Mesendoderm (in vitro differentiated cells): ENCODE data around the gene NPAT.

Source experiments
- DNase-seq: peaks from one replicate; pipeline ENCODE4 v3.0.0; 2013
- H2AK5ac ChIP-seq: 2 replicates; pipeline ENCODE4 v1.6.1; 2013; ENCODE audit warnings: low read length, inconsistent platforms
- H2BK120ac ChIP-seq: 2 replicates; pipeline ENCODE4 v1.6.1; 2013; ENCODE audit warnings: low read depth, mild to moderate bottlenecking, low read length, moderate library complexity, mixed read lengths
- H2BK15ac ChIP-seq: replicated peaks from 2 replicates; pipeline ENCODE4 v1.6.1; 2013; ENCODE audit warnings: low read depth, mild to moderate bottlenecking, moderate library complexity
- H2BK5ac ChIP-seq: 2 replicates; pipeline ENCODE4 v1.6.1; 2013; ENCODE audit warnings: low read length, inconsistent platforms
- H3K18ac ChIP-seq: 2 replicates; pipeline ENCODE4 v1.6.1; 2013; ENCODE audit warnings: mild to moderate bottlenecking, low read length, mixed read lengths
- H3K23ac ChIP-seq: one replicate; pipeline ENCODE4 v1.6.1; 2013; ENCODE audit warnings: low read length
- H3K27ac ChIP-seq: 2 replicates; pipeline ENCODE4 v1.5.1; 2013; ENCODE audit warnings: low read depth, mild to moderate bottlenecking, inconsistent platforms, low read length, moderate library complexity
- H3K27me3 ChIP-seq: 2 replicates; pipeline ENCODE4 v1.6.1; 2013; ENCODE audit warnings: low read length, control low read depth, mild to moderate bottlenecking, inconsistent platforms; ENCODE audit not compliant: insufficient read depth, poor library complexity
- H3K36me3 ChIP-seq: 2 replicates; pipeline ENCODE4 v1.6.1; 2013; ENCODE audit warnings: low read length, inconsistent platforms; ENCODE audit not compliant: control insufficient read depth, insufficient read depth
- H3K4ac ChIP-seq: one replicate; pipeline ENCODE4 v1.6.1; 2013; ENCODE audit warnings: low read depth, mild to moderate bottlenecking, low read length, moderate library complexity
- H3K4me1 ChIP-seq: 2 replicates; pipeline ENCODE4 v1.6.1; 2013; ENCODE audit warnings: low read depth, low read length, inconsistent platforms; ENCODE audit not compliant: control insufficient read depth
- H3K4me2 ChIP-seq: 2 replicates; pipeline ENCODE4 v1.6.1; 2013; ENCODE audit warnings: low read length
- H3K4me3 ChIP-seq: 2 replicates; pipeline ENCODE4 v1.5.1; 2013; ENCODE audit warnings: mild to moderate bottlenecking, low read length
- H3K56ac ChIP-seq: one replicate; pipeline ENCODE4 v1.6.1; 2013; ENCODE audit warnings: low read length
- H3K79me1 ChIP-seq: 2 replicates; pipeline ENCODE4 v1.6.1; 2013; ENCODE audit warnings: low read length, inconsistent platforms
- H3K79me2 ChIP-seq: 2 replicates; pipeline ENCODE4 v1.6.1; 2013; ENCODE audit warnings: mild to moderate bottlenecking, low read length; ENCODE audit not compliant: control insufficient read depth, insufficient read depth
- H3K9ac ChIP-seq: 2 replicates; pipeline ENCODE4 v1.6.1; 2013; ENCODE audit warnings: low read length, inconsistent platforms
- H4K5ac ChIP-seq: one replicate; pipeline ENCODE4 v1.6.1; 2013; ENCODE audit warnings: low read length
- H4K8ac ChIP-seq: one replicate; pipeline ENCODE4 v1.6.1; 2013; ENCODE audit warnings: low read depth, mild to moderate bottlenecking, control low read depth, low read length, moderate library complexity
- WGBS: extraction: QIAGEN DNeasy Blood & Tissue Kit; methylation state at CpG from one replicate; pipeline ENCODE4 v1.1.7; 2013; ENCODE audit warnings: low lambda C conversion rate, missing lambda C conversion rate; ENCODE audit not compliant: insufficient coverage; ENCODE audit errors: extremely low coverage; 5-methylcytosine and 5-hydroxymethylcytosine counted together

NPAT gene

GRCh38 chr11:108242422-108242821, 20.0 kb upstream of the NPAT start:
- no peak overlapping the region for H4K5ac ChIP-seq
- no peak overlapping the region for H3K4me2 ChIP-seq
- no CpG with 5 or more reads among the region's 2 CpGs for WGBS
- no peaks in the 10 kb centered on the region for H3K79me1 ChIP-seq
- H2BK15ac ChIP-seq, result no peak overlapping the region
- H3K23ac ChIP-seq, result no peak overlapping the region
- no peak overlapping the region for H2AK5ac ChIP-seq
- H3K27me3 ChIP-seq, result no peaks in the 10 kb centered on the region
- DNase-seq, result no peak
- no peak overlapping the region for H2BK120ac ChIP-seq
- H3K4ac ChIP-seq, result no peak overlapping the region
- no peaks in the 10 kb centered on the region for H3K36me3 ChIP-seq
- no peak overlapping the region for H3K9ac ChIP-seq
- no peak overlapping the region for H3K27ac ChIP-seq
- H2BK5ac ChIP-seq, result no peak overlapping the region
- no peak overlapping the region for H4K8ac ChIP-seq
- H3K79me2 ChIP-seq, result no peaks in the 10 kb centered on the region
- H3K56ac ChIP-seq, result no peak overlapping the region
- no peak overlapping the region for H3K18ac ChIP-seq
- H3K4me1 ChIP-seq, result no peaks in the 10 kb centered on the region
- H3K4me3 ChIP-seq, result no peak overlapping the region

GRCh38 chr11:108241330-108242037, 19.0 kb upstream of the NPAT start:
- Histone ChIP-seq H2AK5ac (no peak overlapping the region), H4K8ac (no peak overlapping the region), H3K79me1 (no peaks in the 10 kb centered on the region), H3K4me1 (no peaks in the 10 kb centered on the region), H3K23ac (no peak overlapping the region), H2BK5ac (no peak overlapping the region), H3K27ac (no peak overlapping the region), H3K4me2 (no peak overlapping the region), H2BK15ac (no peak overlapping the region), H3K36me3 (no peaks in the 10 kb centered on the region), H3K9ac (no peak overlapping the region), H3K79me2 (no peaks in the 10 kb centered on the region), H3K4ac (no peak overlapping the region), H2BK120ac (no peak overlapping the region), H3K56ac (no peak overlapping the region), H3K4me3 (no peak overlapping the region), H3K18ac (no peak overlapping the region), H4K5ac (no peak overlapping the region), H3K27me3 (no peaks in the 10 kb centered on the region)
- no peak for DNase-seq
- no CpG with 5 or more reads among the region's 4 CpGs for WGBS

GRCh38 chr11:108239076-108239475, 16.6 kb upstream of the NPAT start:
- H3K4me1 ChIP-seq, result no peaks in the 10 kb centered on the region

GRCh38 chr11:108237058-108237481, 14.6 kb upstream of the NPAT start:
- WGBS, result no CpG with 5 or more reads among the region's 1 CpG
- no peaks in the 10 kb centered on the region for H3K4me1 ChIP-seq
- no peak overlapping the region for H3K9ac ChIP-seq
- H3K36me3 ChIP-seq, result no peaks in the 10 kb centered on the region
- no peak overlapping the region for H3K56ac ChIP-seq
- H3K27ac ChIP-seq, result no peak overlapping the region
- H2BK15ac ChIP-seq, result no peak overlapping the region
- no peaks in the 10 kb centered on the region for H3K27me3 ChIP-seq
- no peak overlapping the region for H3K4me2 ChIP-seq
- H3K4ac ChIP-seq, result peak overlapping the region; percentile 36
- no peak for DNase-seq
- H4K8ac ChIP-seq, result no peak overlapping the region
- H2BK5ac ChIP-seq, result no peak overlapping the region
- no peaks in the 10 kb centered on the region for H3K79me1 ChIP-seq
- H3K23ac ChIP-seq, result no peak overlapping the region
- no peak overlapping the region for H3K18ac ChIP-seq
- no peaks in the 10 kb centered on the region for H3K79me2 ChIP-seq
- no peak overlapping the region for H2AK5ac ChIP-seq
- no peak overlapping the region for H3K4me3 ChIP-seq
- H2BK120ac ChIP-seq, result no peak overlapping the region
- H4K5ac ChIP-seq, result no peak overlapping the region

More at GRCh38 chr11:108239076-108239475, 16.6 kb upstream of the NPAT start:
- no peak overlapping the region for H3K18ac ChIP-seq
- H3K79me2 ChIP-seq, result no peaks in the 10 kb centered on the region
- no peak overlapping the region for H2BK15ac ChIP-seq
- no peak overlapping the region for H2BK120ac ChIP-seq
- H2AK5ac ChIP-seq, result no peak overlapping the region
- H3K56ac ChIP-seq, result no peak overlapping the region
- no peak overlapping the region for H2BK5ac ChIP-seq
- no peak overlapping the region for H4K5ac ChIP-seq
- H3K4me3 ChIP-seq, result no peak overlapping the region
- no peak for DNase-seq
- H3K79me1 ChIP-seq, result no peaks in the 10 kb centered on the region
- no peak overlapping the region for H3K9ac ChIP-seq
- no peaks in the 10 kb centered on the region for H3K27me3 ChIP-seq
- H3K27ac ChIP-seq, result no peak overlapping the region
- no peak overlapping the region for H3K4me2 ChIP-seq
- no peak overlapping the region for H3K23ac ChIP-seq
- H3K36me3 ChIP-seq, result no peaks in the 10 kb centered on the region
- H4K8ac ChIP-seq, result no peak overlapping the region
- H3K4ac ChIP-seq, result no peak overlapping the region

GRCh38 chr11:108235633-108236032, 13.2 kb upstream of the NPAT start:
- H3K27ac ChIP-seq, result no peak overlapping the region
- H3K4me3 ChIP-seq, result no peak overlapping the region
- no peaks in the 10 kb centered on the region for H3K36me3 ChIP-seq
- no peaks in the 10 kb centered on the region for H3K79me2 ChIP-seq
- H3K27me3 ChIP-seq, result no peaks in the 10 kb centered on the region
- H2BK120ac ChIP-seq, result no peak overlapping the region
- no peak overlapping the region for H4K5ac ChIP-seq
- H4K8ac ChIP-seq, result no peak overlapping the region
- no peak overlapping the region for H3K9ac ChIP-seq
- H2BK5ac ChIP-seq, result no peak overlapping the region
- H3K56ac ChIP-seq, result no peak overlapping the region
- H2AK5ac ChIP-seq, result no peak overlapping the region
- H3K4ac ChIP-seq, result no peak overlapping the region
- H3K4me2 ChIP-seq, result no peak overlapping the region
- no peaks in the 10 kb centered on the region for H3K79me1 ChIP-seq
- H3K4me1 ChIP-seq, result no peaks in the 10 kb centered on the region
- no CpG with 5 or more reads among the region's 2 CpGs for whole genome bisulfite sequencing
- DNase-seq, result no peak
- no peak overlapping the region for H3K18ac ChIP-seq
- H2BK15ac ChIP-seq, result no peak overlapping the region
- H3K23ac ChIP-seq, result no peak overlapping the region

- Histone ChIP-seq H3K4me1 (no peaks in the 10 kb centered on the region), H3K23ac (no peak overlapping the region), H3K18ac (no peak overlapping the region), H3K27ac (no peak overlapping the region), H3K79me2 (no peaks in the 10 kb centered on the region), H3K4me2 (no peak overlapping the region), H2BK5ac (no peak overlapping the region), H3K79me1 (no peaks in the 10 kb centered on the region), H4K5ac (no peak overlapping the region), H3K4me3 (no peak overlapping the region), H3K36me3 (no peaks in the 10 kb centered on the region), H3K56ac (no peak overlapping the region), H2BK15ac (no peak overlapping the region), H2AK5ac (no peak overlapping the region), H2BK120ac (no peak overlapping the region), H3K27me3 (no peaks in the 10 kb centered on the region), H3K4ac (no peak overlapping the region), H4K8ac (no peak overlapping the region), H3K9ac (no peak overlapping the region)
- no peak for DNase-seq
- WGBS, result no CpG with 5 or more reads among the region's 1 CpG
Measured at GRCh38 chr11:108235192-108235591, 12.8 kb upstream of the NPAT start.
